Measurements from ENCODE around the gene PROSER3.

- TF ChIP-seq CTCF (IDR thresholded peaks at IDR 0.05), result no peak
- TF ChIP-seq POLR2A (IDR thresholded peaks at IDR 0.05), result no peak
These were observed 32.3 kb downstream of the PROSER3 start for GRCh38 chr19:35789978-35790944.
